Lung (tissue), 12 donors: ENCODE measurements around the gene IGFN1. TPM values are rescaled to one million over a fixed set of nuclear protein-coding genes. Genes with fewer than 3 reads are reported as not detected.

ENCODE experiments used
- ATAC-seq: fragments of 200-7000 bp; cut with Tn5 transposase; one replicate; pipeline ENCODE4 v1.9.1; 2020; ENCODE audit warnings: moderate number of reproducible peaks; ENCODE audit not compliant: insufficient read depth, low FRiP score
- DNase-seq, 3 donors: peaks; one replicate each; pipeline ENCODE4 v3.0.0-alpha.2; 2013 to 2017
- H3K27ac ChIP-seq, 2 donors: one replicate each; pipeline ENCODE4 v1.5.1; 2013; ENCODE audit warnings: mild to moderate bottlenecking in 2 of 2, moderate library complexity in 2 of 2, control low read depth in 1 of 2, inconsistent platforms in 1 of 2, low read depth in 1 of 2, low read length in 1 of 2
- H3K27me3 ChIP-seq, 3 donors: one replicate each; pipeline ENCODE4 v1.5.1; 2013; ENCODE audit warnings: low read length in 2 of 3; ENCODE audit not compliant: control insufficient read depth in 3 of 3, insufficient read depth in 3 of 3
- H3K36me3 ChIP-seq, 4 donors: one replicate each; pipeline ENCODE4 v1.5.1; 2013; ENCODE audit warnings: low read length in 4 of 4, mild to moderate bottlenecking in 1 of 4, moderate library complexity in 1 of 4; ENCODE audit not compliant: control insufficient read depth in 4 of 4, insufficient read depth in 4 of 4
- H3K4me1 ChIP-seq, 5 donors: one replicate each; pipeline ENCODE4 v1.5.1; 2013; ENCODE audit warnings: low read length in 5 of 5, mild to moderate bottlenecking in 2 of 5, moderate library complexity in 1 of 5; ENCODE audit not compliant: control insufficient read depth in 5 of 5, insufficient read depth in 5 of 5
- H3K4me3 ChIP-seq: one replicate; pipeline ENCODE4 v1.5.1; 2013; ENCODE audit warnings: mild to moderate bottlenecking, control low read depth, moderate library complexity
- H3K9ac ChIP-seq, 2 donors: one replicate each; pipeline ENCODE4 v1.5.1; 2013; ENCODE audit warnings: low read length in 2 of 2, control low read depth in 1 of 2; ENCODE audit not compliant: insufficient read depth in 1 of 2
- H3K9me3 ChIP-seq, 4 donors: one replicate each; pipeline ENCODE4 v1.5.1; 2013; ENCODE audit warnings: low read length in 3 of 4, mild to moderate bottlenecking in 1 of 4, moderate library complexity in 1 of 4; ENCODE audit not compliant: control insufficient read depth in 4 of 4, insufficient read depth in 3 of 4
- WGBS, 2 donors: extraction: QIAGEN DNeasy Blood & Tissue Kit; methylation state at CpG; one replicate each; pipeline ENCODE4 v1.1.7; 2013; 5-methylcytosine and 5-hydroxymethylcytosine counted together
- polyA plus RNA-seq, 2 donors: library from polyadenylated mRNA; stranded (reverse); fragments of 200-250 nt; gene quantifications; one replicate each; pipeline ENCODE4 v1.2.1, GENCODE V29; 2013
- total RNA-seq, 2 donors: library from RNA; depleted of rRNA in 1 of 2; stranded (reverse); fragments of >200 nt in 1 of 2; gene quantifications; one replicate each; pipeline ENCODE4 v1.2.1, GENCODE V29; 2014 to 2021
- TF ChIP-seq, protein P1 (sequence below): IDR thresholded peaks from 2 replicates; pipeline ENCODE4 v1.5.1; 2012; ENCODE audit warnings: mild to moderate bottlenecking; ENCODE audit errors: control extremely low read depth, extremely low read depth
- donor health status: control.
- donor health status: control.
- donor health status: Bipolar disorder and iron deficiency.
- donor health status: healthy.
- donor health status: DM: yes; HTN: yes; CAD: no.

The IGFN1 gene
- total and polyA plus RNA-seq, 4 donors: 0.25 to 3.6 (median 1.5) TPM

GRCh38 chr1:201180141-201180540, 10.5 kb upstream of the IGFN1 start:
- Histone ChIP-seq H3K27ac (no peak overlapping the region), H3K4me1 (peaks cover 0 to 22% (median 9%) of the 10 kb centered on the region in 5 donors), H3K4me3 (no peak overlapping the region), H3K9me3 (peaks cover 0 to 5% (median 0%) of the 10 kb centered on the region in 4 donors), H3K36me3 (no peaks in the 10 kb centered on the region), H3K9ac (no peak overlapping the region), H3K27me3 (no peaks in the 10 kb centered on the region)
- TF ChIP-seq, protein P1, sequence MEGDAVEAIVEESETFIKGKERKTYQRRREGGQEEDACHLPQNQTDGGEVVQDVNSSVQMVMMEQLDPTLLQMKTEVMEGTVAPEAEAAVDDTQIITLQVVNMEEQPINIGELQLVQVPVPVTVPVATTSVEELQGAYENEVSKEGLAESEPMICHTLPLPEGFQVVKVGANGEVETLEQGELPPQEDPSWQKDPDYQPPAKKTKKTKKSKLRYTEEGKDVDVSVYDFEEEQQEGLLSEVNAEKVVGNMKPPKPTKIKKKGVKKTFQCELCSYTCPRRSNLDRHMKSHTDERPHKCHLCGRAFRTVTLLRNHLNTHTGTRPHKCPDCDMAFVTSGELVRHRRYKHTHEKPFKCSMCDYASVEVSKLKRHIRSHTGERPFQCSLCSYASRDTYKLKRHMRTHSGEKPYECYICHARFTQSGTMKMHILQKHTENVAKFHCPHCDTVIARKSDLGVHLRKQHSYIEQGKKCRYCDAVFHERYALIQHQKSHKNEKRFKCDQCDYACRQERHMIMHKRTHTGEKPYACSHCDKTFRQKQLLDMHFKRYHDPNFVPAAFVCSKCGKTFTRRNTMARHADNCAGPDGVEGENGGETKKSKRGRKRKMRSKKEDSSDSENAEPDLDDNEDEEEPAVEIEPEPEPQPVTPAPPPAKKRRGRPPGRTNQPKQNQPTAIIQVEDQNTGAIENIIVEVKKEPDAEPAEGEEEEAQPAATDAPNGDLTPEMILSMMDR: no peak
- WGBS, 2 donors: 17 to 32% methylated on average over 1 of the region's 1 CpG
- ATAC-seq (no peak), DNase-seq (no peak)

- Histone ChIP-seq H3K4me3 (no peak overlapping the region), H3K9me3 (peaks cover 0 to 5% (median 0%) of the 10 kb centered on the region in 4 donors), H3K36me3 (no peaks in the 10 kb centered on the region), H3K27ac (no peak overlapping the region), H3K9ac (no peak overlapping the region), H3K4me1 (peaks cover 0 to 28% (median 16%) of the 10 kb centered on the region in 5 donors), H3K27me3 (no peaks in the 10 kb centered on the region)
- TF ChIP-seq, protein P1: no peak
- ATAC-seq (no peak), DNase-seq (no peak)
- 94 to 95% methylated on average over 6 of the region's 6 CpGs for WGBS, 2 donors
These were observed 9.7 kb upstream of the IGFN1 start for GRCh38 chr1:201180901-201181300.

- Histone ChIP-seq H3K27ac (no peak overlapping the region), H3K27me3 (no peaks in the 10 kb centered on the region), H3K9me3 (peaks cover 0 to 5% (median 0%) of the 10 kb centered on the region in 4 donors), H3K4me1 (peaks cover 0 to 31% (median 17%) of the 10 kb centered on the region in 5 donors), H3K36me3 (no peaks in the 10 kb centered on the region), H3K9ac (no peak overlapping the region), H3K4me3 (no peak overlapping the region)
- ATAC-seq (no peak), DNase-seq (no peak)
- TF ChIP-seq, protein P1: no peak
- WGBS, 2 donors: 73 to 75% methylated on average over 1 of the region's 1 CpG
These were observed 9.3 kb upstream of the IGFN1 start for GRCh38 chr1:201181323-201181722.

DNA sequence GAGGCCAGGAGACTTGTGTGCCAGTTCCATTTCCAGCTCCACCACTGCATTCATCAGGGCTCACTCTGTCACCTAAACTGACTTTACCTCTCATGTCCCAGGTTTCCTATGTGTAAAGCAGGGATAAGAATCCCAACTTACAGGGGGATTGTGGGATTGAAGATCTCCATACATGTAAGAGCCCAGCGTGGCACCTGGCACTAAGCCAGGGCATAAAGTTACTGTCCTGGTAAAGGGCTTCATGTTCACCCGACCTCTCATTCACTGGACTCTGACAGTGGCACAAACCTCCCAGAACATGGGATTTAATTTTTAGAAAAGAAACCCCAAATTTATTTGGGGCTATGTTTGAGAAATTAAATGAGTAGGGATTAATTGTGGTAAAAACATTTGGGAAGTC, 8.9 kb upstream of the IGFN1 start:
- TF ChIP-seq, protein P1: no peak
- Histone ChIP-seq H3K27ac (no peak overlapping the region), H3K4me3 (no peak overlapping the region), H3K9me3 (peaks cover 0 to 5% (median 0%) of the 10 kb centered on the region in 4 donors), H3K4me1 (peaks cover 0 to 35% (median 17%) of the 10 kb centered on the region in 5 donors), H3K36me3 (no peaks in the 10 kb centered on the region), H3K27me3 (no peaks in the 10 kb centered on the region), H3K9ac (no peak overlapping the region)
- no peak for ATAC-seq
- 55 to 73% methylated on average over 2 of the region's 2 CpGs for WGBS, 2 donors
- no peak for DNase-seq
